PC-3 (cell line): ENCODE results near the gene CRHBP. TPM values are rescaled to one million over a fixed set of nuclear protein-coding genes. Genes with fewer than 3 reads are reported as not detected.
"Not testable (repeated sequence)": the region's sequence is repeated elsewhere in the genome, so short reads cannot be mapped to it uniquely, and the experiment has no call there.

Experiments used
- ATAC-seq: fragments of 200-7000 bp; cut with Tn5 transposase; 2 replicates; pipeline ENCODE4 v1.9.1; 2020; ENCODE audit warnings: mild to moderate bottlenecking, moderate library complexity
- BruUV-seq: library from RNA; stranded (reverse); fragments of 400-500 nt; replicated peaks from 2 replicates; lab custom pipeline; 2021; lab: Mats Ljungman, UMichigan
- CTCF ChIA-PET: fragments of 300-600 bp; sonication (Branson Sonifier 250); formaldehyde crosslinking; loops from one replicate; lab custom pipeline; 2022; ENCODE audit warnings: antibody characterized with exemption; lab: Charles Lee
- POLR2A ChIA-PET: fragments of 300-600 bp; sonication (Branson Sonifier 250); formaldehyde crosslinking; loops from one replicate; lab custom pipeline; 2022; ENCODE audit warnings: antibody characterized with exemption; ENCODE audit not compliant: unreplicated experiment; lab: Charles Lee
- DNase-seq: peaks from one replicate; pipeline ENCODE4 v3.0.0-alpha.2; 2015
- H2AFZ ChIP-seq: fragments of 300-600 bp; sonication (generic); 2 replicates; pipeline ENCODE4 v1.6.0; 2016; ENCODE audit warnings: antibody characterized with exemption, low read length
- H3F3A ChIP-seq: fragments of 300-600 bp; sonication (generic); one replicate; pipeline ENCODE4 v1.6.0; 2017; ENCODE audit warnings: antibody characterized with exemption, low read length, control low read depth, mild to moderate bottlenecking; ENCODE audit not compliant: unreplicated experiment
- H3K27ac ChIP-seq: fragments of 300-600 bp; sonication (generic); 2 replicates; pipeline ENCODE4 v1.5.1; 2016; ENCODE audit warnings: mild to moderate bottlenecking, low read length
- H3K27me3 ChIP-seq: fragments of 300-600 bp; sonication (generic); 2 replicates; pipeline ENCODE4 v1.6.1; 2016; ENCODE audit warnings: low read length, mixed read lengths
- H3K36me3 ChIP-seq: fragments of 300-600 bp; sonication (generic); 2 replicates; pipeline ENCODE4 v1.6.1; 2016; ENCODE audit warnings: low read depth, mixed run types, low read length, mixed read lengths
- H3K4me1 ChIP-seq: fragments of 300-600 bp; sonication (generic); 2 replicates; pipeline ENCODE4 v1.5.1; 2016; ENCODE audit warnings: low read length; ENCODE audit not compliant: insufficient read depth
- H3K4me2 ChIP-seq: fragments of 300-600 bp; sonication (generic); 2 replicates; pipeline ENCODE4 v1.6.0; 2016; ENCODE audit warnings: low read length
- H3K4me3 ChIP-seq: fragments of 300-600 bp; sonication (generic); 2 replicates; pipeline ENCODE4 v1.5.1; 2016; ENCODE audit warnings: mild to moderate bottlenecking, low read length, mixed read lengths
- H3K79me2 ChIP-seq: fragments of 300-600 bp; sonication (generic); 2 replicates; pipeline ENCODE4 v1.6.1; 2017; ENCODE audit warnings: low read length, mixed read lengths
- H3K9ac ChIP-seq: fragments of 300-600 bp; sonication (generic); 2 replicates; pipeline ENCODE4 v1.6.0; 2016; ENCODE audit warnings: mild to moderate bottlenecking, low read length
- H3K9me2 ChIP-seq: fragments of 300-600 bp; sonication (generic); replicated peaks from 2 replicates; pipeline ENCODE4 v1.6.1; 2016; ENCODE audit warnings: mixed run types, low read length, mixed read lengths
- H3K9me3 ChIP-seq: fragments of 300-600 bp; sonication (generic); 2 replicates; pipeline ENCODE4 v1.6.1; 2016; ENCODE audit warnings: low read length, mixed read lengths
- H4K20me1 ChIP-seq: fragments of 300-600 bp; sonication (generic); 2 replicates; pipeline ENCODE4 v1.6.1; 2016; ENCODE audit warnings: low read length, mixed read lengths
- EZH2 ChIP-seq: fragments of 300-600 bp; sonication (generic); IDR thresholded peaks from one replicate; pipeline ENCODE4 v1.6.1; 2017; ENCODE audit warnings: antibody characterized with exemption, mild to moderate bottlenecking, low read length; ENCODE audit not compliant: unreplicated experiment
- EZH2phosphoT487 ChIP-seq: fragments of 300-600 bp; sonication (generic); IDR thresholded peaks from 2 replicates; pipeline ENCODE4 v1.6.1; 2018; ENCODE audit warnings: mild to moderate bottlenecking, antibody characterized with exemption, low read length, borderline replicate concordance
- intact Hi-C: fragments of 100-400 bp; cut with micrococcal nuclease; formaldehyde crosslinking; loops from 2 replicates; pipeline ENCODE4 v1.9.0; 2023
- total RNA-seq: library from RNA; depleted of rRNA; stranded (reverse); fragments of >200 nt; gene quantifications from 2 replicates; pipeline ENCODE4 v1.2.3, GENCODE V29; 2014
- TF ChIP-seq, protein P1 (sequence below): fragments of 300-600 bp; sonication (generic); conservative IDR thresholded peaks from 2 replicates; pipeline ENCODE4 v1.5.1; 2017; ENCODE audit warnings: antibody characterized with exemption, low read depth, mild to moderate bottlenecking, low read length

CRHBP gene
- total RNA-seq, 1 experiment from 2014 or later, result not detected

DNA sequence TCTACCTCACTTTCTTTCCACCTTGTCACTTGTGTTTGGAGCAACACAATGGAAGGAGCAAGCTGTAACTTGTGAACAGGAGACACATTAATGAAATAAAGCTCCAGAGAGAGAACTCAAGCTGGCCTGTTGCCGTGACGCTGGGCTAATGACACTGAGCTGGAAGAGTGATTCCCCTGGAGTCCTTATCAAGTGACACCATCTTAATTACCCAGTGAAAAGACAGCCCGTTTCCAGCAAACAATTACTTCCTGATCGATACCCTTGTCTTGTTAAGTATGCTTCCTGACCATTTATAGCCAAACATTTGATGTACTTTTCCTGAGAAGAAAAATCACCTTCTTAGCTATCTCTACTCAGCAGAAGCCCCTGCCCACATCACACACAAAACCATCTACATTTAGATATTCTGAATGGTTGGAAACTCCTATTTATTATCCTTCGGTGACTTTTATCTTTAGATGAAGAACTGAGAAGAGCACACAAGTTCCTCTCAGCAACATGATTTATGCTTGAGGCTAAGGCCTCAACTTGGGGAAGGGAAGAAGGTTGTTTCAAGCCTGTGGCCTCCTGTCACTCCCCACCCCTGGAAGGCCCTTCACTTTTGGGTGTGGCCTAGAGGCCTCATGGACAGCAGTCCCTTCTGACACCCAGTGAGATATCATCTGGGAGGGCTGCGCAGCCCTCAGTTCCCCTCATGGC lies 34.1 kb downstream of the CRHBP start:
- TF ChIP-seq EZH2phosphoT487, result no peak
- TF ChIP-seq, protein P1, sequence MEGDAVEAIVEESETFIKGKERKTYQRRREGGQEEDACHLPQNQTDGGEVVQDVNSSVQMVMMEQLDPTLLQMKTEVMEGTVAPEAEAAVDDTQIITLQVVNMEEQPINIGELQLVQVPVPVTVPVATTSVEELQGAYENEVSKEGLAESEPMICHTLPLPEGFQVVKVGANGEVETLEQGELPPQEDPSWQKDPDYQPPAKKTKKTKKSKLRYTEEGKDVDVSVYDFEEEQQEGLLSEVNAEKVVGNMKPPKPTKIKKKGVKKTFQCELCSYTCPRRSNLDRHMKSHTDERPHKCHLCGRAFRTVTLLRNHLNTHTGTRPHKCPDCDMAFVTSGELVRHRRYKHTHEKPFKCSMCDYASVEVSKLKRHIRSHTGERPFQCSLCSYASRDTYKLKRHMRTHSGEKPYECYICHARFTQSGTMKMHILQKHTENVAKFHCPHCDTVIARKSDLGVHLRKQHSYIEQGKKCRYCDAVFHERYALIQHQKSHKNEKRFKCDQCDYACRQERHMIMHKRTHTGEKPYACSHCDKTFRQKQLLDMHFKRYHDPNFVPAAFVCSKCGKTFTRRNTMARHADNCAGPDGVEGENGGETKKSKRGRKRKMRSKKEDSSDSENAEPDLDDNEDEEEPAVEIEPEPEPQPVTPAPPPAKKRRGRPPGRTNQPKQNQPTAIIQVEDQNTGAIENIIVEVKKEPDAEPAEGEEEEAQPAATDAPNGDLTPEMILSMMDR, result no peak
- no peak for TF ChIP-seq EZH2
- Histone ChIP-seq H4K20me1 (no peaks in the 10 kb centered on the region), H3K9me3 (no peaks in the 10 kb centered on the region), H3K27me3 (no peaks in the 10 kb centered on the region), H3K4me2 (no peak overlapping the region), H3K4me3 (no peak overlapping the region), H3K9ac (no peak overlapping the region), H3K9me2 (no peaks in the 10 kb centered on the region), H3K79me2 (no peaks in the 10 kb centered on the region), H3K27ac (no peak overlapping the region), H3K4me1 (no peaks in the 10 kb centered on the region), H2AFZ (no peak overlapping the region), H3K36me3 (no peaks in the 10 kb centered on the region), H3F3A (no peaks in the 10 kb centered on the region)
- DNase-seq (no peak), ATAC-seq (no peak)
- no TSS peak for BruUV-seq
- intact Hi-C loops, result no loop called here
- CTCF ChIA-PET, result no interaction called here
- POLR2A ChIA-PET, result no interaction called here

DNA sequence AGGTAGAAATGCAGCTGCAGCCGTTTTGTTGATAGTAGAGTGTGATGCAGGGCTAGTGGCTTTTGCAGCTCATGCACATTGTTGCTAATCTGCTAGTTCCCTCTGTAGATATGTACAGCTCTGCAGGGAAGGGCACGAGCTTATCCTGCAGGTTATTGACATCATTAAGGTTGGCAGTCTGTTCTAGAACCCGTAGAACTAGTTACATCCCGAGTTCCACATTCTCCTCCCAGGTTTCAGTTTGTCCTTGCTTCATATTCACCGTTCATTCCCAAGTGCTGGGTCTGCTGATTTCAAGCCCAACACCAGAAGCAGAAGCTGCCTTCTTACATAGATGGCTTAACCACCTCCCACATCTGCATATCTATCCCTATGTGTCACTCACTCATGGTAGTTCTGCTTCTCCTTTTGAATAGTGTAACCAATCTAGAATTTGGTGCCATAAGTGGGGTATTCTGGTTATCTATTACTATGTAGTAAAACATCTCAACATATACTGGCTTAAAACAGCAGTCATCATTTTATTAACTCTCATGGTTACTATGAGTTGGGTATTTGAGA lies 38.1 kb downstream of the CRHBP start:
- H3K9ac ChIP-seq, result no peak overlapping the region
- no peaks in the 10 kb centered on the region for H3K9me3 ChIP-seq
- DNase-seq (no peak), ATAC-seq (no peak)
- H3K27ac ChIP-seq, result no peak overlapping the region
- CTCF ChIA-PET, result no interaction called here
- POLR2A ChIA-PET, result no interaction called here
- no peaks in the 10 kb centered on the region for H3K79me2 ChIP-seq
- peaks cover 7% of the 10 kb centered on the region; the same call in 1 of the 2 replicates for H3K4me1 ChIP-seq
- H3F3A ChIP-seq, result no peaks in the 10 kb centered on the region
- H3K9me2 ChIP-seq, result no peaks in the 10 kb centered on the region
- TF ChIP-seq EZH2phosphoT487 (no peak), EZH2 (no peak)
- TF ChIP-seq, protein P1, result no peak
- no peaks in the 10 kb centered on the region for H3K36me3 ChIP-seq
- no peaks in the 10 kb centered on the region for H3K27me3 ChIP-seq
- no peak overlapping the region for H3K4me3 ChIP-seq
- H4K20me1 ChIP-seq, result no peaks in the 10 kb centered on the region
- intact Hi-C loops, result no loop called here
- no peak overlapping the region for H3K4me2 ChIP-seq
- no peak overlapping the region for H2AFZ ChIP-seq
- no TSS peak for BruUV-seq

DNA sequence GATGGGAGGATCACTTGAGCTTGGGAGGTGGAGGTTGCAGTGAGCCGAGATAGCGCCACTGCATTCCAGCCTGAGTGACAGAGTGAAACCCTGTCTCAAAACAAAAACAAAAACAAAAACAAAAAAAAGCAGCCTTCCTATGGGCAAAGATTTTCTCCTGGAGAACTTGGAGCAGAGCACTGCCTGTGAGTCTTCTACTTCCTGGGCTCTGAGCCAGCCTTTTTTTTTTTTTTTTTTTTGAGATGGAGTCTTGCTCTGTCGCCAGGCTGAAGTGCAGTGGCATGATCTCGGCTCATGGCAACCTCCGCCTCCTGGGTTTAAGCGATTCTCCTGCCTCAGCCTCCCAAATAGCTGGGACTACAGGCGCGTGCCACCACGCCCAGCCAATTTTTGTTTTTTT lies 40.6 kb downstream of the CRHBP start:
- H3K27me3 ChIP-seq, H2AFZ ChIP-seq, DNase-seq, intact Hi-C loops, H4K20me1 ChIP-seq, H3K4me2 ChIP-seq, POLR2A ChIA-PET, H3K36me3 ChIP-seq, H3K4me1 ChIP-seq, H3K9me3 ChIP-seq, ATAC-seq, H3F3A ChIP-seq, CTCF ChIA-PET, H3K9ac ChIP-seq, H3K9me2 ChIP-seq, H3K4me3 ChIP-seq, BruUV-seq, H3K79me2 ChIP-seq: not testable (repeated sequence)
- H3K27ac ChIP-seq, result peak overlapping the region; percentile 76
